Stimulated activated naive CD4-positive, alpha-beta T cell treated with Interleukin-2 at 50 U/mL for 16 hours (primary cell): ENCODE data around the gene SORBS1.

Source experiments
- DNase-seq: peaks from one replicate; lab custom pipeline; 2025; lab: John Stamatoyannopoulos, UW

Gene SORBS1

DNA sequence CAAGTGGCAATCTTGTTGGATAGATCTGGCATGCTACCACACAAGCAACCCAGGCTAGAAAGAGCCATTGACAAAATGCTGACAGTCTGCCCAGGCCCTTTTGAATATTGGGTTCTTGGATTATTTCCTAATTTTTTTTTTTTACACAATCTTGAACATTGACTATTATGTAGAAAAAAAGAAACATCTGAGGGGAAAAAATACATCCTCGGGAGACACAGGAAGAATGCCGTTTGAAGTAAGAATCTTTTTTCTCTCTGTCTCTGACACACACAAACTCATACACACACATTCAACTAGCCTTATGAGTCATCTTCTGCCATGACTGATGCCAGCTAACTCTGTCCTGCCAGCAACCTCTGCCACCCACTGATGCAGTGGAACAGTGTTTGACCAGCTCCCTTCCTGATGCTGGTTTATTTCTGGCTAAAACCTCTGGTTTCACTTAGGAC, 47.2 kb downstream of the SORBS1 start:
- no peak for DNase-seq

DNA sequence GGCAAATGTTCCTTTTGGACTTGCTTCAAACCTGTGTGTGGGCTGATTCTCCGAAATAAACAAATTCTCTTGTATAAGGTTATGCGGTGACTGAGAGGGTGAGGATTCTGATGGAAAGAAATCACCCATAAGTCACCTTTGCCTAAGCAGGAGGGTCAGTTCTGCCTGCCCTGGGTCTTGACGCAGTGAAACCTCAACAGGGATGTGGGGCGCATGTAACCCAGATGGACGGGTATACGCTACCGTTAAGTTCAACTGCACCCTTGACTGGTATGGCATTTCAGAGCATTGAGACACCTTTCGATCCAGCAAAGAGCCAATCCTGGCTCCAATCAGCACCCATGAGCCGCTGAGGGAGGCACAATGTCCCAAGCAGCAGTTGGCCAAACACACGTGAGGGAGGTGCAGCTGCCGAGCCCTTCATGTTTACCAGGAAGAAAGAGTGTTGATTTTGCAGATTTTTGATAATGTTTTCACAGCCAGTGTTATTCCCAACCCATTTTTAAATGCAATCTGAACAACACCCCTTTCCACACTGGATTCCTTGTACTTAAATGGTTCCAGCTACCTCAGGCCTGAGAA, 48.1 kb downstream of the SORBS1 start:
- no peak for DNase-seq

DNA sequence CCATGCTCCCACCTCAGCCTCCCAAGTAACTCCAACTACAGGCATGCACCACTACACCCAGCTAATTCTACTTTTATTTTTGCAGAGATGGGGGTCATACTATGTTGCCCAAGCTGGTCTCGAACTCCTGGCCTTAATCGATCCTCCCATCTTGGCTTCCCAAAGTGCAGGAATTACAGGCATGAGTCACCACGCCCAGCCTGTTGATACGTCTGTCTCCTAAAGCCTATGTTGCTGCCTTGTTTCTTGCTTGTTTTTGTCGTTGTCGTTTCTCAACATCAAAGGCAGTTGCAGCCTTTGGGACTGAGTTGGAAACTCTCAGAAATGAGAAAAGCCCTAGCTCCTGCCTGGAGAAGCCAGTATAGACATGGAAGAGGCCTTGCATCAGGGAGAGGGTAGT, 49.9 kb downstream of the SORBS1 start:
- DNase-seq, result no peak

DNA sequence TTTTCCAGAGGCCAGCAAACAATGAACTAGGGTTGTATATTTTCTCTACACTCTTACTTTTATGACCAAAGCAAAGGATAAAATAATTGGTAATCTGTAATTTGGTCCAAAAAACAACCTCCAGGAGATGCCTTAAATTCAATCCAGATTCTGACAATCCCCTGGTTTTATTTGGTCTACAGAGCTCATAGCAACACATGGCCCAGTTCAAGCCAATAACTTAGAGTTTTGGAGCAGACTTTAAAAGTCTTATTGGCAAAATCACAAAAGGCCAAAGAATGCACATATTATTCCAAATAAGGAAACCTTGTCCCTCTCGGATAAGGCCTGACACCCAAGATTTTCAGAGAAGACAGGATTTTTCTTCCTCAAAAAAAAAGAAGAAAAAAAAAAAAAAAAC, 51.9 kb downstream of the SORBS1 start:
- DNase-seq, result no peak

DNA sequence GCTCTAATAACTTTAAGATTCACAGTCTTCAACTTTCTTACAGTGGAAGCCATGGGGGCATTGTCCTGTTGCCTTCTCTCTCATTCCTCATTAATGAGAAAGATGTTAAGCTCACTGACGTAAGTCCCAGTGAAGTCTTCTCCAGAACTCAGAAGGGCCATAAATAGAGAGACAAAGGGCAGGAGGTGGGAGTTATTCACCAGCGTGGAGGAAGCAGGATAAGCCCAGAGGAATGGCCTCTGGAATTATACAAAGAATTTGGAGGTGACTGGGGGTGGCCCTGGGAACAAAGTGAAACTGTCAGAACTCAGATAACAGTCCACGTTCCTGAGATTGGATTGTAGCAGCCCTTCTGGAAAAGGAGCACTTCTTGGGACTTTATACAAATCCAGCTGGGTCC, 52.4 kb downstream of the SORBS1 start:
- DNase-seq, result no peak

DNA sequence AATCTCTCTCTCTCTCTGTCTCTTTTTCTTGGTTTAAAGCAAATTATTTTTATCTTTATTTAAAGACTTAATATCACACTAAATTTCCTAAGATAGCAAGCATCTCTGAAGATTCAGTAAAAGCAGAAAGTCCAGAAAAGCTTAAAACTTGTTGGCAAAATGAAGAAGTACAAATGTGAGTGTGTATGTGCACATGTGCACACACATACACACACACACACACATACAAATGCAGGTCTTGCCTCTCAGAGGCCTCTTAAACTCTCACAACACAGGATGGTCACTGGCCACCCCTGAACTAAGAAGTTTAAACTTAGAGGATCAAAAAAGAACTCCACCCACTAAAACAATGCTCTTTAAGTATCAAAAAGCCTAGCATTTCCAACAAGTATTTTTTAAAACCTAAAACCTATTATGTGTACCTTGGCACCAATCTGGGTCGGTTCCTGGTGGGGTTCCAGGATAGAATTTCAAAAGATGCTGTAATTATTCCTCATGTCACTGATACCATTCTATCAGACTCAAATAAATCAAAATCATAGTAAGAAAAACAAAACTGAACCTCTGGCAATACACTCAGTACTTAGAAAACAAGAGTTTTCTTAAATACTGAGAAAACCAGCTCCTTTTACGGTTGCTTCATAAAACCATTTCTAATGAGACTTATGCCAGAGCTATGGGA, 55.0 kb downstream of the SORBS1 start:
- no peak for DNase-seq

DNA sequence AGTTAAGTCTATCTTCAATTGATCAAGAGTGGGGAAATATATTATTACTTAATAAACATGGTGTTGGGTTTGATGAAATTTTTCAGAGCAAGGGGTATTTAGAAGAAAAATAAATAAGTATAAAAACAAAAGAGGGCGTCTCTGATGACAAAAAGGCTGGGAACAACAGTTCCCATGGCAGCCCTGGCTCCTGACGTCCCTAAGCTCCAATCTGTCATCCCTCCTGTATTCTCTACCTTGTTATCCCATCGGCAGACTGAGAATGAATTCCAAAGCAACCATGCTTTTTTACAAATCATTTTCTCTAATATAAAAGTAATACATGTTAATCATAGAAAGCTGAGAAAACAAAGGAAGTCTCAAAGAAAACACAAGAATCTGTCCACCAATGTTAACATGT, 55.5 kb downstream of the SORBS1 start:
- no peak for DNase-seq

DNA sequence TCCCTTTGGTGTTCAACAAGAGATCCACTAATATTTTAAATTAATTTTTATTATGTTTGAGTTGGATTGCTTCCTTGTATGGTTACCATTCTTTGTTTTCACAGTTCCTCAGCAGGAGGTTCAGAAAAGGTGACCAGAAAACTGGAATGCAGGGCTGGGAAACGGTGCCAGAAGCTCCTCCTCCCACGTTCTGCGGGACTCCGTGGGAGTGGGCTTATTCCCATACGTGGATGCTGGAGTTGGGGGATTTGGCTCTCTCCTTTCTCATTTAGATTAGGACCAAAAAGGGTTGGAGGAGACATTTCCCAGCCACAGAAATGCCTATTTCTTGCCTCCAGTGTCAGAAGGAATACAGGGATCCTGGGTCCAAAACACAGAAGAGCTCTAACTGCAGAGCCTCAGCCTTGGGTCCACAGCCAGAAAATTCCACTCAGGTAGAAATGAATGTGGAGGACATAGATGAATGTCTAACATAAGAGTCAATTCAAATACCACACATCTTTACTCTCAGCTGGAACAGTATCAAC, 56.0 kb downstream of the SORBS1 start:
- DNase-seq, result no peak

DNA sequence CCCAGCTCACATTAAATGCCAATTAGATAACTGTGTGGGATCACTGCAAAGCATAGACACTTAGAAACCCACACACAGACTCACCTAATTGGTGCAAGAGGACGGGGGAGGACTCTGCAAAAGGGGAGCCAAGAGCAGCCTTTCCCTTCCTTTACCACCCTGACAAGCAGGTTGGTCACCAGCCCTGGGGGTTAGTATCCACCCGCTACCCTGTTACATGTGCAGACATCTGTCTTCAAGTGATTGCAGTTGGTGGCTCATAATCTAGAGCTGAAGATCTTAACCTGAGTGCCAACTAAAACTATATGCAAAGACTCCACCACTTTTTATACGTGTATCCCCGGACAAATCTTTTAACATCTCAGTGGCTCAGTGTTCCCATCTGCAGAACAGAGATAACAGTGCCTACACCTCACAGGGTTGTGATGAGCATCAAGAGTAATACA, 56.9 kb downstream of the SORBS1 start:
- DNase-seq, result no peak

DNA sequence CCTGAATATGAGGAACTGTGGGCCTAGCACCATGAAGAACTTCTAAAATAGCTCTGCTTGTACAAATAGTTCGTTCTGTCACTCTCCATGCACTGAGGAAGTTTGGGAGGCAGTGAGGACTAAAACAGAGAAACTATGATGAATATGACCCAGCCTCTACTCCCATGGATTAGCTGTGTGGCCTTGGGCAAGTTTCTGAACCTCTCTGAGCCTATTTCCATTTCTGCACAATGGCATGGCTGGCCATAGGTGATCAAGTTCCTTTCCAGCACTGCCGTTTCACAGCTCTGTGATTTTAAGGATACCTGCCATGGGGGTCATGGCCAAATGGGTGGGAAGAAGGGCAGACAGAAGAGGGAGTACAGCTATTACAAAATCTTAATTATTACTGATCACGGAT, 57.6 kb downstream of the SORBS1 start:
- no peak for DNase-seq

DNA sequence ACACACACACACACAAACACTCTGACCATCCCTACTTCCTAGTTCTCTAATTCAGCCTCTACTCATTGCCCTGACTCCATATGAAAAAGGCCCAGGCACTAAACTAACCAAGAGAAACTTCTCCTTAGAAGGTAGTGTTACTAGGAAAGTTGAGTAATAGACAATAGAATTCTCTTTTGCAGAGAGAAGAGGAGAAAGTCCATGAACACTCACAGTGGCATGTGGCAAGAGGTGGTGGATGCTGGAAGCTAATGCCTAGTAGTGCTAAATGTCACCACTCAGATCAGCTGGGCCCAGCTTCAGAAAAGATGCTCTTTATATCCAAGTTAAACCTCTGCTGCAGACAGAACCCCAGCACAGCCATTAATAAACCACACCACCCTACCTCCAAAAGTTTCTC, 58.2 kb downstream of the SORBS1 start:
- no peak for DNase-seq

DNA sequence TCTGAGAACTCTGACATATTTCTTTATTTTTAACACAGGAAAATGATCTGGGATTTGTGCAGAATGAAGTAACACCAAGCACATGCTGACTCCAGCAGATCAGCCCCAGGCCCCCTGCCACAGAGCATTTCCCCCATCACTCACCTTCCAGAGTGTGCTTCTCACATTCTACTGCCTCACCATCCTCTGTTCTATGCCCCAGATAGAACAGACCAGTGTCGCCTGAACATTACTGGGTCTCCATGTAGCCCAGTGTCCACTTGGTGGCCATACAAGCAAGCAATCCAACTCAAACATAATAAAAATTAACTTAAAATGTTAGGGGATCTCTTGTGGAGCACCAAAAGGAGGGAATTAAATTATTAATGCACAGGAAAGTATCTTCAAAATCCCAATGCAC, 58.8 kb downstream of the SORBS1 start:
- DNase-seq, result no peak

DNA sequence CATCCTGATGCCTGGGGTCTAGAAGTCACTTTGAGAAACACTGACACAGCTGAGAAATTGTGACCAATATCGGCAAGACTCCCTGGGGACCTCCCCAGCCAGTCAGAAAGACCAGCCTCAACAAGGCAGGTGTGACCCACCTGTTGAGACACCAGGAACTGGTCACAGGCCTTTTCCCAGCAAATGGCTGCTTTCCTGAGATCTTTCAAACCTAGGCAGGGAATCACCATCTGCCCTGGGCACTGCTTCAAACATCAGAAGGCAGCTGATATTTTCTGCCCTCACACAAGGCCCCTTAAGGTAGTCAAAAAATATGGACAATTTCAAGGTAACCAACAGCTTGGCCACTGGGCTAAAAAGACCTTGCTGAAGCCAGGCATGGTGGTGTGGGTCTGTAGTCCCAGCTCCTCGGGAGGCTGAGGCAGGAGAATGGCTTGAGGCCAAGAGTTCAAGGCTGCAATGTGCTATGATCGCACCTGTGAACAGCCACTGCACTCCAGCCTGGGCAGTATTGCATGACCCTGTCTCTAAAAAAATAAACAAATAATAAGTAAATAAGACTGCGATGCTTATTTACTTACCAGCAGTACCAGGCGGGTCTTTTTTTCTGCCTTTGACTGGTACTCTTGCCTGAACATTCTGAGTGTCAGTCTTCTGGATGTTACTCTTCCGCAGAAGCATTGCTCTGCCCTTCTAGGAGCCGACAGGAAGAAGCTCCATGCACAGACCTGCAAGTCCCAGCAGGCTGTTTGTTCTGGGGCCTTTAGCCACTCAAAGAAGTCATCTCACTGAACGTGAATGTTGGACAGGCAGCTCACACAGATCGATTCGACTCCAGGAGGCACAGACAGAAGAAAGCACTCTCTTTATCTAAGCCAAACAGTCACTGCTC, 59.7 kb downstream of the SORBS1 start:
- no peak for DNase-seq

DNA sequence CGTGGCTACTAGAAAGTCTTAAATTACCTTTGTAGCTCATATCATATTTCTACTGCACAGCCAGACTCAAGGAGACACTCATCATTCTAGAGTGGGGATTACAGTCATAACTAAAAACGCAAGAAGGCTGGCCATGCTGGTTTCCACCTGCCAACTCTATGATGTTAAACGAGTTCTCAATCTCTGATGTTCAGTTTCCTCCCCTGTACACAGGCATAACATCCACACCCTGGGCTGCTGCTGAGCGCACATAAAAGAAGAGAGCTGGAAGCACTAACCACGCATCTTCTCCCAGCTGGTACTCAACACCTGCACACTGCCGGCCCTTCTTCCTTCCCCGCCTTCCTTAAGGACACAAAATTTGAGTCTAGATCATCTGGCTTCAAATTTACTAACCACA, 60.5 kb downstream of the SORBS1 start:
- DNase-seq, result no peak

DNA sequence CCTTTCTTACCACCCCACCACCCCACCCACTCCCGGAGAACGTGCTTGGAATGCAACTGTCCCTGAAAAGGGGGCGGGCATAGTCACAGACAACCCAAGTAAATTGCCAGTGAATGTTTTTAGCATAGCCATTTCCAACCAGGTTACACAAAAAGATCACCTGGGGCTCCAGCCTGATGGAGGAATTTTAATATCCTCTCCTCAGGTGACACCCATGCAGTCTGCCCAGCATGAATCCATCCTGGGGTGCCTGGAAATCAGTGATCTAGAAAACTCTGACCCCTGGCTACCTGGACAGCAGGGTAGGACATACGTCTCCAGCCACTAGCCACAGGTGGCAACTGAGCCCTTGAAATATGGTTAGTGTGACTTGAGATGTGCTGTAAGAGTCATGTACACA, 61.1 kb downstream of the SORBS1 start:
- no peak for DNase-seq

DNA sequence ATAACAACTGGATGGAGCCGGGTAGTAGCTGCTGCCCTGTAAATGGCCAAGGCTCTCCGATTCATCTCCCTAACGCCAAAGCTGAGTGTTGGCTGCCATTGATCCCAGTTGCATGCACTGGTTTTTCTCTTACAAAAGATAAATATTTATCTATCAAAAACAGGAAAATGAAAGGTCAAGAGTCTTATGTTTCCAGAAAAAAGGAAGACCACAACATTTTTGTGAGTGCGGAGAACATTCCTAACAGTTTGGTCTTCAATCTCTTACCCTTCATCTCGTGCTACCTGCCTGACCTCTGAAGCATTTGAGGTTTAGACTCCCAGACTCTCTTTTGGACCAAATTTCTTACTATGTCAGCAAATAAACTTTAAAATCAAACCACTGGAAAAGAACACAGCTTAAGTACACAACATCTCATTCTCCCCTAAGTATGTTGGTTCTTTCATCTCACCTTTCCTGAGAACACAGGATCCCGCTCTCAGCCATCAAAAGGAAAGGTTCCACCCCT, 61.6 kb downstream of the SORBS1 start:
- no peak for DNase-seq

DNA sequence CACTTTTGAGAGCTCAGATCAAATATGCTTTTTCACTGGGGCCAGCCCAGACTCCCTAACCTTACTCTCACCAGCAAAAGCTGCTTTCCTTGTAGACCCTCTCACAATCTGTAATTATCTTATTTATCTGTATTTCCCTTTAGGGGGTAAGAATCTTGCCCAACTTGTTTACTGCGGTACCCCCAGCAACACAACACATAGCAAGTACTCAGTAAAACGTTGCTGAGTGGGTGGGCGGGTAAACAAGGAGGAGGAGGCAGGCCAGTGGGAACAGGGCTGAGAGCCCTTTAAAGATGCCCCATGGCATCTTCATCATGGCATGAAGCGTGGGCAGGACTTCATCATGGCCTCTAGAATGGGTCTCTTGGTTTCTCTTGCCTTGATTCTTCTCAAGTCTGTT, 64.2 kb downstream of the SORBS1 start:
- no peak for DNase-seq

DNA sequence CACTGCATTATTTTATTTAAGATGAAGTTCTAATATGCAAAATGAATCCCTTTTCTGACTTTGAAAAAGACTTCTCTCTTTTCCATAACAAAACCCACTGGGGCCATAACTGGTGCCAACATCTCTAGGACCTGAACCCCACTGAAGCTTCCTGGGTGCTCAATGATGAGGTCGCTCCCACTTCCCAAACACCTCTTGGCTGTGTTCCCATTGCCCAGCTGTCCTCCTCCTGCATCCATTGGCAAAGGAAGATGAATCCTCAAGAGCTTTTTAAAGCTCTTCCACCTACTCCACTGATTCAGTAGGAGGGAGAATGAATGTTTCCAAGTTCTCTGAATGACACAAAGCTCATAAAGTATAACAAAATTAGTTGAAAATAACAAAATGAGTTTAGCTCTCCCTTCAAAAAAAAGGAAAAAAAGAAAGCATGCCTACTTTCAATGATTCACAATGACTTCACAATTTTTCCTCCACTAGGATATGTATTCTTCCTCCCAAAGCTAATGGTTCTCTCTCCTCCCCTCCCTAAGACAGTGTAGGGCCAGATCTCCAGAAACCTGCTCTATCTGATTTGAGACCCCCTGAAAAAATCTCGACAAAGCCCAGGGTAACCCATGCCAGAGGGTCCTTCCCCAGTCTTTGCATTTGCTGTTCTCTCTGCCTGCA, 64.8 kb downstream of the SORBS1 start:
- no peak for DNase-seq

DNA sequence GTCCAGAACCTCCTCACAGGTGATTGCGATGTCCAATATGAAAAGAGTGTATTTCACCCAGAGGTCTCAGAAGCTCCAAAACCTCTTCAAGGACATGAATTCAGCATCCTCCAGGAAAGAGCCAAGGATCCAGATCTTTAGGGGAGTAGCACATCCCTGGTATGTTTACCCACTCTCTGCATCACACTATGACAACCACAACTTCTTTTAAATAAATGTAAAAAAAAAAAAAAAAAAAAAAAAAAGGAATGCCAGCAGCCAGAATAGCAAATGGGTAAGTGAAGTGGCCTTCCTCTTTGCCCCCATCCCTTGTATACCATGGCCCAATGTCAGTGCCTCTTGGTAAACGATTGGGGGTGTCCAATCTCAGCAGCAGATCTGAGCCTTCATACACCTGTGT, 67.3 kb downstream of the SORBS1 start:
- no peak for DNase-seq

DNA sequence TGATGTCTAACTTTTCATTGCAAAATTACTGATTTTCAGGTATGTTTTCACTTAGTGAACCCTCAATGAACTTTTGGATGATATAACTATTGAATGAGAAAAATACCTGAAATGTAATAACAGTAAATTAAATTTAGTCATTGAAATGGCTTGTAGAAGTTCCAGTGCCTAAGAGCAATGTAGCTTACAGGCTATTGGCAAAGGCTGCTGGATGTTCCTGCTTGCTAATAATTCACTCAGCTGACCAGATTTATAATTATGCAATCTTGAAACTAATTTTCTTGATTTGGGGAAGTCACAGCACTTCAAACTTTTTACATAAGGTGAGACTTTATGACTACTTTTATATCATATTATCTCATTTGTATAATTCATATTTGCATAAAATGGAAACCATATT, 73.2 kb downstream of the SORBS1 start:
- DNase-seq, result no peak

DNA sequence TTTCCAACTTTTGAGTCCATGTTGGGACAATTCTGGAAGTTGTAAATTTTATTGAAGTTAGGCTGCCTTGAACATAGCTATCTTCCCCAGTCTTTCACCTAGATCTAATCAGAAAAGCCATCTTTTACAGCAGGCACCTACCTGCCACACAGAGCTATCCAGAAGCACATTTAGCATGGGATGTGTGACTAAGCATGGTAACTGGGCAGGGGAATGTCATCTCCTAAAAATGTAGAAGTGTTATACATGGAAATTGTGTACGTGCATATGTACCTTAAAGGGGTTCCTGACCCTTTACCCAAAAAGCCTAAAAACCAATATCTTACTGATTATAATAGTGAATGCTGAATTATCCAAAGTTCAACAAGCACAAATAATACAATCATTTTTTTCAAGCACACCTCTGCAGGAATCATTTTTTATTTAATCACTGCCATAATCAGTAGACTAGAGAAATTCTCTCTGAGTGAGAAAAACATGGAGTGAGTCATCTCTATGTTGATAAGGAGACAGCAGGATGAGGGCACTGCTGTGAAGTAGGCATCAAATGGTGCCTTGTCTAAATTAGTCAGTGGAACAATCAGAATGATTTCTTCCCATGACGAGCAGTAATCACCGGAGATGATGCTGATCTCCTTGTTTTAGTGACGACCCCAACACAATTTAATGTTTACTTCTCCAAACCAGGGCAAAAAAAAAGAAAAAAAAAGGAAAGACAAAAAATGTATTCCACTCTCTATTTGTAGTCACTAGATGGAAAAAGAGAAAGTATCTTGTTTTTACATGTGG, 75.9 kb downstream of the SORBS1 start:
- DNase-seq, result no peak
